Lower leg skin (tissue), 4 donors: ENCODE data around the gene SDR9C7. TPM values are rescaled to one million over a fixed set of nuclear protein-coding genes. Genes with fewer than 3 reads are reported as not detected.

Experiments used
- DNase-seq, 2 donors: peaks; one replicate each; pipeline ENCODE4 v3.0.0-alpha.2; 2019; ENCODE audit warnings: low spot score in 2 of 2
- H3K4me3 ChIP-seq: fragments of 200-600 bp; sonication (generic); 2 replicates; pipeline ENCODE4 v1.5.1; 2017; ENCODE audit warnings: mild to moderate bottlenecking, low read depth; ENCODE audit not compliant: poor library complexity, severe bottlenecking
- CTCF ChIP-seq, 3 donors: fragments of 450-650 bp; IDR thresholded peaks; one replicate each; pipeline ENCODE4 v1.5.1; 2016; ENCODE audit warnings: antibody characterized with exemption in 3 of 3, mild to moderate bottlenecking in 3 of 3, moderate library complexity in 2 of 3
- POLR2A ChIP-seq, 2 donors: fragments of 450-650 bp; IDR thresholded peaks; one replicate each; pipeline ENCODE4 v1.6.1; 2016 to 2017; ENCODE audit warnings: antibody characterized with exemption in 2 of 2, mild to moderate bottlenecking in 1 of 2, moderate library complexity in 1 of 2
- WGBS, 2 donors: methylation state at CpG; one replicate each; pipeline ENCODE4 v1.1.5; 2018; 5-methylcytosine and 5-hydroxymethylcytosine counted together
- intact Hi-C: fragments of 100-400 bp; cut with DNase I; formaldehyde crosslinking; loops from one replicate; pipeline ENCODE4 v1.15.0; 2023; ENCODE audit warnings: low total_unique reads
- total RNA-seq, 4 donors: library from RNA; depleted of rRNA; stranded (reverse); fragments of >200 nt; gene quantifications; one replicate each; pipeline ENCODE4 v1.1.0, GENCODE V29; 2016

Gene SDR9C7
- total RNA-seq, 4 donors from 2014 or later, result 71.0 to 161 (median 105) TPM

- no peak for TF ChIP-seq CTCF (IDR thresholded peaks at IDR 0.05)
- TF ChIP-seq POLR2A (IDR thresholded peaks at IDR 0.05), result no peak
- WGBS, 2 donors, result 55 to 61% methylated on average over 10 of the region's 10 CpGs
- intact Hi-C loops, result no loop called here
- H3K4me3 ChIP-seq, result no peak within 1 kb of the TSS
- DNase-seq, result peak in 1 of 2 donors; percentile 39
Observed at GRCh38 chr12:56957229-56958052, 23.2 kb upstream of the SDR9C7 start, which contains the start of gene RDH16. TSS of gene RDH16 (minus strand) at chr12:56957608. CDS start at chr12:56957462, 146 bp downstream.

DNA sequence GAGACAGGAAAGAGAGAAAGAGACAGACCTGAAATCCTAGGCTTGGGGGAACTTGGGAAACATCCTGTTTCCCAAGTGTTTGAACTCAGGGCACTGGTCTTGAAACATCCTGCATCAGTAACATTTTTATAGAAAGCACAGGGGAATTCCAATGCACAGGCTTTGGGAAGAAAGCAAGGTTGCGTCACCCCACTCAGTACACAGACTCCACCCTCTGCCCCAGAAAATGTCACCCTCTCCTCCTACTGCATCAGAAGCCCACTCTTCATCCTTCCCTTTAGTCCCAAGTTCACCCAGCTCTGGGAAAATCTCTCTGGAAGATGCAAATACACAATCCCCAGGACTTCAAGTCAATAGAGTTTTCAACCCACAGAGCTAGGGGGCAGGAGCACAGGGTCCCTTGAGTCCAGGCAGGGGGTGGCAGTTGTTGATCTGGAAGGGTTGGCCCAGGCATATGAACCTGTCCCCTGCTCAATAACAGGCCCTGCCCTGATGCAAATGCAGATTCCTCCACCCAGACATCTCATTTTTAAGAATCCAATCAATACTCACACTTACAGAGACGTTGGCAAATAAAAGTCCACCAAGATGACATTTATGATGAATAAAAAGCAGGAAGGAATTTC lies 21.5 kb upstream of the SDR9C7 start:
- H3K4me3 ChIP-seq, result no peak overlapping the region
- 63 to 73% methylated on average over 2 of the region's 2 CpGs for WGBS, 2 donors
- DNase-seq, result no peak
- intact Hi-C loops, result no loop called here
- no peak for TF ChIP-seq POLR2A (IDR thresholded peaks at IDR 0.05)
- no peak for TF ChIP-seq CTCF (IDR thresholded peaks at IDR 0.05)

- TF ChIP-seq CTCF (IDR thresholded peaks at IDR 0.05), result no peak
- no peak for DNase-seq
- intact Hi-C loops, result no loop called here
- no peak overlapping the region for H3K4me3 ChIP-seq
- WGBS, 2 donors, result 89 to 92% methylated on average over 6 of the region's 6 CpGs
Observed at GRCh38 chr12:56954958-56955355, 20.7 kb upstream of the SDR9C7 start.

- intact Hi-C loops, result no loop called here
- no peak overlapping the region for H3K4me3 ChIP-seq
- 87 to 91% methylated on average over 3 to 6 of the region's 6 CpGs for WGBS, 2 donors
- no peak for TF ChIP-seq POLR2A (IDR thresholded peaks at IDR 0.05)
- TF ChIP-seq CTCF (IDR thresholded peaks at IDR 0.05), result no peak
- DNase-seq, result no peak
Observed at GRCh38 chr12:56954057-56954957, 20.1 kb upstream of the SDR9C7 start.

DNA sequence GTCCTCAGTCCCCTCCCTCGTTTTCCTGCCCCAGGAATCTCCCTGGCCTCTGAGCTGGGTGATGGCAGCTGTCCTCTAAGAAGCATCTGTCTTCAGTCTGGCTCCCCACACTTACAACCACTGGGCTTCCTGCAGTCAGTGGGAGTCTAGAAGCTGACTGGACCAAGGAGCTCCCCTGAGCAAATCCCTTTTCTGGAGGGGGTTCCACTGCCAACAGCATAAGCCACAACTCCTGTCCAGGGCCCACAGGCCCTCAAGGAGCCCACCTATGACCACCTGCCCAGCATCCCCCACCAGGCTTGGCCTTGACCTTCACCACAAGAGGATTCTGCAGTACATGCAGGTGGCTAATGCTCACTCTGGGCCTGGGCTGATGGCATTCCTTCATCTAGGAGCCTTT lies 19.1 kb upstream of the SDR9C7 start:
- intact Hi-C loops, result no loop called here
- WGBS, 2 donors, result 44 to 56% methylated on average over 1 of the region's 1 CpG
- TF ChIP-seq CTCF (IDR thresholded peaks at IDR 0.05) (no peak), POLR2A (IDR thresholded peaks at IDR 0.05) (no peak)
- H3K4me3 ChIP-seq, result no peak overlapping the region
- DNase-seq, result no peak
